Lower lobe of right lung (tissue), 2 donors: ENCODE results near the gene STK17A. TPM values are rescaled to one million over a fixed set of nuclear protein-coding genes. Genes with fewer than 3 reads are reported as not detected.

ENCODE experiments used
- ATAC-seq, 2 donors: fragments of 200-7000 bp; cut with Tn5 transposase; one replicate each; pipeline ENCODE4 v1.9.1; 2020 to 2022; ENCODE audit warnings: mild to moderate bottlenecking in 2 of 2, moderate library complexity in 2 of 2
- DNase-seq: peaks from one replicate; pipeline ENCODE4 v3.0.0-alpha.2; 2020
- H3K27ac ChIP-seq: fragments of 200-600 bp; one replicate; pipeline ENCODE4 v1.8.0; 2022
- H3K27me3 ChIP-seq: fragments of 200-600 bp; one replicate; pipeline ENCODE4 v1.8.0; 2022; ENCODE audit warnings: low read depth
- H3K36me3 ChIP-seq: fragments of 200-600 bp; one replicate; pipeline ENCODE4 v1.8.0; 2022; ENCODE audit warnings: mild to moderate bottlenecking
- H3K4me1 ChIP-seq: fragments of 200-600 bp; one replicate; pipeline ENCODE4 v1.8.0; 2022
- H3K4me3 ChIP-seq: fragments of 200-600 bp; one replicate; pipeline ENCODE4 v1.8.0; 2022; ENCODE audit warnings: mild to moderate bottlenecking
- H3K9me3 ChIP-seq: fragments of 200-600 bp; one replicate; pipeline ENCODE4 v1.8.0; 2022
- intact Hi-C: fragments of 100-400 bp; cut with DNase I; formaldehyde crosslinking; loops from one replicate; pipeline ENCODE4 v1.11.0; 2022
- total RNA-seq: library from RNA; stranded (reverse); fragmentation: NEBNext Ultra II Directional; extraction: Animal tissue kit (Norgen Biotek cat#: 25700); gene quantifications from one replicate; pipeline ENCODE4 v1.2.1, GENCODE V29; 2021
- TF ChIP-seq, protein P1 (sequence below): fragments of 200-600 bp; IDR thresholded peaks from one replicate; pipeline ENCODE4 v1.8.0; 2022; ENCODE audit warnings: antibody characterized with exemption, mild to moderate bottlenecking
- donor health status: DM: no; HTN: yes; CAD: no; lungs with severe emphysema.

The STK17A gene
- total RNA-seq, 1 donor from 2014 or later = 27.1 TPM

DNA sequence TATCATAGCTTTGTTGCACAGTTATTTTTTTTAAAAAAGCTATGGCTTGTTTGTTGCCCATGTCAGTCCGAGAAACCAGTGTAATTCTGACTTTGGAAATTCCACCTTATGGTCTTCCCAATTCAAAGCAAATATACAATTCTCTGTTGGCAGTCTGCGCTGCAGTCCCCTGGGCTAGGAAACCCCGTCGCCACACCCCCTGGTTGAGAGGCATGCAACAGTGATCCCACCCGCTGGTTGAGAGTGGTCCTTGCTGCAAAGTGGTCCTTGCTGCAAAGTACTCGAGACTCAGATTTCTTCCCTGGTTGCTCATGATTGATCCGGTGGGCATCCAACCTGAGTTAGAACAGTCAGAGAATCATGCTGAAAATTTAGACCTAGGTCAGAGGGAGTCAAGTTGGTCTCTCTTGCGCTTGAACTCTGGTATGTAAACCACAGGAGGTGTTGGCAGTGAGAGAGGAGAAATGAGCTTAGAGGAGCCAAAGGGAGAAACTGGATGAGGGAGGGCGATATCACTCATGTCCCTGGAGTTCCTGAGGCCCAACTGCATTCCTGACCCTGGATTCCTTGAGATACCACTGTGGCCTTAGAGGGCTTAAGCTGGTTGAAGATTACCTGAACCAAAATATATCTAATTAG is 45.0 kb upstream of the STK17A start:
- DNase-seq (no peak), ATAC-seq (peak in 1 of 2 donors; percentile 19)
- intact Hi-C loops = no loop called here
- TF ChIP-seq, protein P1, sequence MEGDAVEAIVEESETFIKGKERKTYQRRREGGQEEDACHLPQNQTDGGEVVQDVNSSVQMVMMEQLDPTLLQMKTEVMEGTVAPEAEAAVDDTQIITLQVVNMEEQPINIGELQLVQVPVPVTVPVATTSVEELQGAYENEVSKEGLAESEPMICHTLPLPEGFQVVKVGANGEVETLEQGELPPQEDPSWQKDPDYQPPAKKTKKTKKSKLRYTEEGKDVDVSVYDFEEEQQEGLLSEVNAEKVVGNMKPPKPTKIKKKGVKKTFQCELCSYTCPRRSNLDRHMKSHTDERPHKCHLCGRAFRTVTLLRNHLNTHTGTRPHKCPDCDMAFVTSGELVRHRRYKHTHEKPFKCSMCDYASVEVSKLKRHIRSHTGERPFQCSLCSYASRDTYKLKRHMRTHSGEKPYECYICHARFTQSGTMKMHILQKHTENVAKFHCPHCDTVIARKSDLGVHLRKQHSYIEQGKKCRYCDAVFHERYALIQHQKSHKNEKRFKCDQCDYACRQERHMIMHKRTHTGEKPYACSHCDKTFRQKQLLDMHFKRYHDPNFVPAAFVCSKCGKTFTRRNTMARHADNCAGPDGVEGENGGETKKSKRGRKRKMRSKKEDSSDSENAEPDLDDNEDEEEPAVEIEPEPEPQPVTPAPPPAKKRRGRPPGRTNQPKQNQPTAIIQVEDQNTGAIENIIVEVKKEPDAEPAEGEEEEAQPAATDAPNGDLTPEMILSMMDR = no peak
- Histone ChIP-seq H3K9me3 (no peaks in the 10 kb centered on the region), H3K36me3 (no peaks in the 10 kb centered on the region), H3K4me3 (no peak overlapping the region), H3K27ac (no peak overlapping the region), H3K27me3 (no peaks in the 10 kb centered on the region), H3K4me1 (no peaks in the 10 kb centered on the region)

DNA sequence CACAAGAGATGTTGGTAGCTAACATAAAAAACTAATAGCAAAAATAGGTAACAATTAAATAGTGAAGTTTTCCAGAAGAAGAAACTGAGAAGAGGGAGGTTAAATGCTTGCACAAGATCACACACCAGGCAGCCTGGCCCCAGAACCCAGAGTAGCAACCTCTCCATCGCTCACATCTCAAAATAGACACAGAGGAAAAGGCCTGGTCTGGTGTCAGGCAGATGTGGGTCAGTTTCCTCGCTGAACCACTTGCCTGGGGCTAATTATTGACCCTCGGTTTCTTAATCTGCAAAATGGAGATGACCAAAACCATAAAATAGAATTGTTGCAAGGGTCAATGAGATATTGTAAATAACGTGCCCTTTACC is 44.5 kb upstream of the STK17A start:
- intact Hi-C loops = no loop called here
- Histone ChIP-seq H3K4me1 (no peaks in the 10 kb centered on the region), H3K36me3 (no peaks in the 10 kb centered on the region), H3K9me3 (no peaks in the 10 kb centered on the region), H3K4me3 (no peak overlapping the region), H3K27ac (no peak overlapping the region), H3K27me3 (no peaks in the 10 kb centered on the region)
- TF ChIP-seq, protein P1 = no peak
- DNase-seq = no peak
- ATAC-seq = no peak

DNA sequence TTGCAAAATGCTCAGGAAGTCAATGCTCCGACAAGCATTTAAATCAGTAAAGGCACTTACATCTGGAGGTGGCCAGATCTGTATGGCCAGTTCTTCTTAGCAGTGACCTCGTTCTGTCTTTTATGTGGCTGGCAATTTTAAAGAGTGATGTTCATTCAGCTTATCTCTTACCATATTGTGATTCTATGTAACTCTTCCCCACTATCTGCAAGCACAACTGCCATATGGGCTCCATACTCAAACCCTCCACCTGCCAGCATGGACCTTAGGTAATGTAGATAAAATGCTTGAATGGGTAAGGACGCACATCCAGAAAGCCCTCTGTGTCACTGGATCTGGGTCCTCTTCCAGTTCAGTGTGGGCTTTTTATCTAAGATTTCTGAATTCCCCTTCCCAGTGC is 42.4 kb upstream of the STK17A start:
- H3K9me3 ChIP-seq = no peaks in the 10 kb centered on the region

GRCh38 chr7:43542716-43543115 is 40.2 kb upstream of the STK17A start:
- no peak for DNase-seq
- TF ChIP-seq, protein P1 = no peak
- Histone ChIP-seq H3K9me3 (no peaks in the 10 kb centered on the region), H3K27me3 (no peaks in the 10 kb centered on the region), H3K4me1 (no peaks in the 10 kb centered on the region), H3K36me3 (no peaks in the 10 kb centered on the region), H3K27ac (no peak overlapping the region), H3K4me3 (no peak overlapping the region)
- intact Hi-C loops = no loop called here
- no peak for ATAC-seq

More for the DNA sequence above, 42.4 kb upstream of the STK17A start:
- Histone ChIP-seq H3K36me3 (no peaks in the 10 kb centered on the region), H3K4me3 (no peak overlapping the region), H3K27ac (no peak overlapping the region), H3K4me1 (no peaks in the 10 kb centered on the region), H3K27me3 (no peaks in the 10 kb centered on the region)
- intact Hi-C loops = no loop called here
- ATAC-seq = no peak
- TF ChIP-seq, protein P1 = no peak
- DNase-seq = no peak

GRCh38 chr7:43546231-43546630 is 36.7 kb upstream of the STK17A start:
- Histone ChIP-seq H3K4me3 (no peak overlapping the region), H3K36me3 (no peaks in the 10 kb centered on the region), H3K27me3 (no peaks in the 10 kb centered on the region), H3K9me3 (no peaks in the 10 kb centered on the region), H3K4me1 (no peaks in the 10 kb centered on the region), H3K27ac (no peak overlapping the region)
- TF ChIP-seq, protein P1 = no peak
- no peak for DNase-seq
- ATAC-seq = no peak
- intact Hi-C loops = no loop called here
